Right kidney (tissue), 9 donors: ENCODE results near the gene HSPB6.
"Not testable (repeated sequence)": the region's sequence is repeated elsewhere in the genome, so short reads cannot be mapped to it uniquely, and the experiment has no call there.

Experiments
- DNase-seq: peaks from one replicate; pipeline ENCODE4 v3.0.0-alpha.2; 2016
- long read RNA-seq, 8 donors: transcript quantifications; one replicate each; lab custom pipeline, GENCODE V29; 2026

Gene HSPB6, protein sequence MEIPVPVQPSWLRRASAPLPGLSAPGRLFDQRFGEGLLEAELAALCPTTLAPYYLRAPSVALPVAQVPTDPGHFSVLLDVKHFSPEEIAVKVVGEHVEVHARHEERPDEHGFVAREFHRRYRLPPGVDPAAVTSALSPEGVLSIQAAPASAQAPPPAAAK
- long read RNA-seq, donor 1, transcript HSPB6-201 (3 exons, 1,457 nt), result major isoform, 13 of 13 reads
- long read RNA-seq, donor 1, partial matches to known transcripts, result 0 of 13 reads
- long read RNA-seq, donor 1, other reads (novel, unspliced or antisense), result 0 of 13 reads
- long read RNA-seq, donor 2, transcript HSPB6-201 (3 exons, 1,457 nt), result major isoform, 20 of 20 reads
- long read RNA-seq, donor 2, partial matches to known transcripts, result 0 of 20 reads
- long read RNA-seq, donor 2, other reads (novel, unspliced or antisense), result 0 of 20 reads
- long read RNA-seq, donor 3, transcript HSPB6-201 (3 exons, 1,457 nt), result major isoform, 9 of 9 reads
- long read RNA-seq, donor 3, partial matches to known transcripts, result 0 of 9 reads
- long read RNA-seq, donor 3, other reads (novel, unspliced or antisense), result 0 of 9 reads
- long read RNA-seq, donor 4, transcript HSPB6-201 (3 exons, 1,457 nt), result major isoform, 25 of 25 reads
- long read RNA-seq, donor 4, partial matches to known transcripts, result 0 of 25 reads
- long read RNA-seq, donor 4, other reads (novel, unspliced or antisense), result 0 of 25 reads
- long read RNA-seq, donor 5, transcript HSPB6-201 (3 exons, 1,457 nt), result major isoform, 24 of 24 reads
- long read RNA-seq, donor 5, partial matches to known transcripts, result 0 of 24 reads
- long read RNA-seq, donor 5, other reads (novel, unspliced or antisense), result 0 of 24 reads
- long read RNA-seq, donor 6, transcript HSPB6-201 (3 exons, 1,457 nt), result major isoform, 19 of 20 reads
- long read RNA-seq, donor 6, partial matches to known transcripts, result 0 of 20 reads
- long read RNA-seq, donor 6, other reads (novel, unspliced or antisense), result 0 of 20 reads
- long read RNA-seq, donor 7, result 0 reads
- long read RNA-seq, donor 8, transcript HSPB6-201 (3 exons, 1,457 nt), result major isoform, 20 of 20 reads
- long read RNA-seq, donor 8, partial matches to known transcripts, result 0 of 20 reads
- long read RNA-seq, donor 8, other reads (novel, unspliced or antisense), result 0 of 20 reads

DNA sequence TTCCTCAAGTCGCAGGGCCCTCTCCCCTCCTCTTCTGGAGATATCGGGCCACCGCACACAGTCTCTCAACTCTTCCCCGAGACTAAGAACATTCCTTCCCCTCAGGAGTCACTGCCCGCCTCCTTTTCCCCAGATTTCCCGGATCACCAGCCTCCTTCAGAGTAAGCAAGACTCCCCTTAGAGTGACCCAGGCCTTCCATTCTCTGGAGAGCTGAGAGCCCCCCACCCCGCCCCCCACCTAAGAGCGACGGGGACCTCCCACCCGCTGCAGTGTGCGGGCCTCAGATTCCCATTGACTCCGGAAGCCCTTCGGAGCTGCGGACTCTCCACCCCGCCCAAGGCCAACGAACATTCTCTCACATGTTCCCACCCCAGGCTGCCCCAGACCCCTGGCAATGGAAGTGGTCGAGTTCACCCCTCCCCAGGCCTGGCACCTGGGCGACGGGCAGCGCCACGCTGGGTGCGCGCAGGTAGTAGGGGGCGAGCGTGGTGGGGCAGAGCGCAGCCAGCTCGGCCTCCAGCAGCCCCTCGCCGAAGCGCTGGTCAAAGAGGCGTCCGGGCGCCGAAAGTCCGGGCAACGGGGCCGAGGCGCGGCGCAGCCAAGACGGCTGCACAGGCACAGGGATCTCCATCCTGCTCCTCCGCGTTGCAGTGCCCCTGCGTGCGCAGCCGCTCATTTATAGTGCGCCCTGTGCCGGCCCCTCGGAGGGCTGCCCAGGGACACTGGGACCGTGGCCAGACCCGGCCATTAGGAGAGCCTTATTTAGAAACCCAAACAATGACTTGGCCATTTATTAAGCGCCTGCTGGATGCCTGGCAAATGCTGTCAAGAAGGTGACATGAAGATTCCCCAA lies at the start of gene HSPB6:
HSPB6 (minus strand) TSS at position 653 of the 854 bp plus-strand sequence; CDS start at position 632, 21 bp downstream.
- DNase-seq, result peak; percentile 63

DNA sequence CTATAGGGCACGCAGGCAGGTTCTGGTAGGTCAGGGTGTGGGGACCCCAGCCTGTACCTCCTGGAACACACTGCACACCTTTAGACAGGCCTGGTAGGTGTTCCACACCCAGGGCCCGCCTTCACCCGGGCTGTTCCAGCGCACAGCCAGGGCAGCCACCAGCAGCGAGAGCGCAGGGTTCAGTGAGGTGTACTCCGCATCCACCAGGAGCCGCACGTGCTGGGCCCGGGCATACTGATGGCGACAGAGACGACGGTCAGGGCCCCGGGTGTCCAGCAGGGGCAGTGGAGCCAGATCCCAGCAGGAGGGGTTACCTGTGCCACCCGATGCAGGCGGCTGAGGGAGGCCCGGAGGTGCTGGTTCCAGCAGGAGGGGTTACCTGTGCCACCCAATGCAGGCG lies 49.8 kb upstream of the HSPB6 start:
- DNase-seq, result no peak

DNA sequence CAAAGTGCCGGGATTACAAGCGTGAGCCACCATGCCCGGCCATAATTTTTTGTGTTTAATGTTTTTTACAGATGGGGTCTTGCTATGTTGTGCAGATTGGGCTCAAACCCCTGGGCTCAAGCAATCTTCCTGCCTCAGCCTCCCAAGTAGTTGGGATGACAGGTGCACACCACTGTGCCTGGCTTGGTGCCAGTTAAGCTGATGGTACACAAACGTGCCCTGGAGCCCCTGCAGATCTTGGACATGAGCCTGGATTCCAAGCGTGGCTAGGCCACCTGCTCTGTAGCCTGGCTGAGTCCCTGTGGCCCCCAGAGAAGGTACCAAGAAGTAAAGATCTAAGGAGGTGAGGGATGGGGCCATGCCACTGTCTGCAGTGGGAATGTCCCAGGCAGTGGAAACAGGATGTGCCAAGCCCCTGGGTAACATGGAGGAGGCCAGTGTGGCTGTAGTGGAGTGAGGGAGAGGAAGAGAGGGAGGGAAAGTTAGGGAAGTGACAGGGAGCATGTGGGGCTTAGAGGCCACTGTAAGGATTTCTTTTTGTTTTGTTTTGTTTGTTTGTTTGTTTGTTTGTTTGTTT lies 48.8 kb upstream of the HSPB6 start:
- DNase-seq, result no peak

DNA sequence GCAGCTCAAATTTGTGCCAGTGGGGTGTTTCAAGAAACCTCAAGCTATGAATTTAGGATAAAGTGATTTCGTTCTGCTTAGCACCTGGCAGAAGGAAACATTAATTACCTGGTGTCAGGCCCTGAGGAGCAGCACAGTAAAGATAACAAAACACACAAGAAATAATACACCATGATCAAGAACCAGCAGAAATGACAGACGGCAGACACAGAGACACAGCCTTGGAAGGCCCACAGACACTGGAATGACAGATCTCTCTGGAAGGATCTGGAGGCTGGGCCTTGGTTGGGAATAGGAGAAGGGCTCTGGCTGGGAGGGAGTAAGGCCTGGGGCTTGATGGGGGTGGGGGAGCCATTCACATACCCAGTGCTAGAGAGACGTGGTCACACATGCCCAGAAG lies 45.0 kb upstream of the HSPB6 start:
- DNase-seq, result no peak

DNA sequence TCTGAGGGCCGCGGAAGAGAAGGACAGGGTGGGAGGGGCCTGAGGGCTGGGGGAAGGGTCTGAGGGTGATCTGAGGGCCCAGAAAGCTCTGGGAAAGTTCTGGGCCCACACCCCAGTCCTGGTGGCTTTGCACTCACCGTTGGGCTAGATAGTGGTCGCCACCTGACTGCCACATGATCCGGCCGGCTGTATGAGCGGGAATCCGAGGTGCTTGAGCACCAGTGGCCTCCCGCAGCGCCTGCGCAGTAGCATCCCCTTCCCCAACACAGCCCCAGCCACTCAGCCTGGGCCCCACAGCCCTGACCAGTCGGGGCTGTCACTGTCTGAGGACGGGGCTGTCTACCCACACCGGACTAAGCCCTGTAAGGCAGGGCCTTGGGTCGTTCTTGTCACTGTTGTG lies 40.8 kb upstream of the HSPB6 start:
- DNase-seq, result no peak

DNA sequence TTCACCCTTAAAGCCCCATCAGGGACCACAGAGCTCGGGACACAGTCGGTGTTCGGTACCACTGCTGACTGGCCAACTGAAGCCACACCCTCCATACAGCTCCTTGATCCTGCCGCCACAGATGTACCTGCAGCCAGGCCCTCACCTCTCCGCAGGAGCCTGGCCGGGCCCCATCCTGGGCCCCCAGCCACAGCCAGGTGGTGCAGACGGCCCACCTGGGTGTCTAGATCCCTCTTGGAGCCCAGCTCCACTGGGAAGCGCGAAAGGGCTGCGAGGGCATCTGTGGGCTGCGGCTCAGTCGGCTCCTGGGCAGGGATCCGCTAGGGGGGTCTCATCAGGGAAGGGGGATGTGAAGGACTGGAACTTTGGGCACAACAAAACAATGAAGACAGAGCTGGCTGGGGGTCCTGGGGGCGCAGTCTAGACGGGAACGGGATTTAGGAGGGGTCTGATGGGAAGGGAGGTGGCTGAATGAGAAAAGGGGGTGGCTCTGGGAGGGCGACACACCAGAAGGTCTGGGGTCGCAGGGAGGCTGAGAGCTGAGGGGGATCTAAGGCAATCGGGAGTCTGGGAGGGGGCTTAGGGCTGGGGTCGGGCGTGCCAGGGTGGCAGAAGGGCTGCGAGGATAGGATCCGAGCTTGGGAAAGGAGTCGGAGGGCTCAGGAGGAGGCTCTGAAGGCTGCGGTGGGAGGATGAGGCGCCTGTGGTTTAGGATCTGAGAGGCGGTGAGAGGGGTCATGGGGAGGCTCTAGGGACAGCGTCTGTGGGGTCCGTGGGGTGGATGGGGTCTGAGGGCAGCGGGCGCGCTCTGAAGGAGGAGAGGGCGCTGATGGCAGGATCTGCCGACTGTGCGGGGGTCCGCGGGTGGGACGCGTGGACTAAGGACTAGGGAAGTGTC lies 40.1 kb upstream of the HSPB6 start:
- no peak for DNase-seq

DNA sequence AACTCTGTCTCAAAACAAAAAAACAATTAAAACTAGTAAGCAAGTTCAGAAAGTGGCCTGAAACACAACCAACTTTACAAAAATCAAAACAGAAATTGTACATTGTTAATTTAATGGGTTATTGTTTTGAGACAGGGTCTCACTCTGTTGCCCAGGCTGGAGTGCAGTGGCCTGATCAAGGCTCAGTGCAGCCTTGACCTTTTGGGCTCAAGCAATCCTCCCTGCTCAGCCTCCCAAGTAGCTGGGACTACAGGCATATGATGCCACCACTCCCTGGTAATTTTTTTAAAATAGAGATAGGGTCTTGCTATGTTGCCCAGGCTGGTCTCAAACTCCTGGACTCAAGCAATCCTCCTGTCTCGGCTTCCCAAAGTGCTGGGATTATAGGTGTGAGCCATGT lies 38.7 kb upstream of the HSPB6 start:
- DNase-seq, result not testable (repeated sequence)

DNA sequence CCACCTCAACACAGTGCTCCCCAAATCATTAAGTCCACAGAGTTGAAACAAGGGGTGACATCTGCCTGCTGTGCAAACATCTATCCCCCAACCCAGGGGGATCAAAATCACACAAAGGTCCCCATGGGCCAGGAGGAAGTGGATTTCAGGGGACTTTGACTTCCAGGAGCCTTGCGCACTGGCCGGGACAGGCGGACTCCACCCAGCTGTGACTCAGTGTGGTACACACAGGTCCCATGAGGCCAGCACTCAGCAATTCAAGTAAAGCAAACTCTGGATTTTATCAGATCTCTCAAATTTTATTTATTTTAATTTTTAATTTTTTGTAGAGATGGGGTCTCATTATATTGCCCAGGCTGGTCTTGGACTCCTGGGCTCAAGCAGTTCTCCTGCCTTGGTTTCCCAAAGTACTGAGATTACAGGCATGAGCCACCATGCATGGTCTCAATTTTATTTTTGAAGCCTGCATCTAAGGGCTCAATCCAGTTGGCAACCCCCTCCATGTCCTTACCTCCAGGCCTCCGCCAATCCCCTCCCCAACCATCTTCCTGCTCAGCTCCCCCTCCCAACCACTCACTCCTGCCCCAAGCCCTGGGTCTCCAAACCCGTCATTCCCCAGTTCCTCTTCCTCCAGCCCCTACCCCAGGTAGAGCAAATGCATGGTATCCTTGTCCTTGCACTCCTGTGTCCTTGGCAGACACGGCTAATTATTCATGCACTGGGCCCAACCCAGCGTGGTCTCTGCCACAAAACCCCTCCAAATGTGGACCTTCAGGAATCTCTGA lies 36.7 kb upstream of the HSPB6 start:
- DNase-seq, result no peak

DNA sequence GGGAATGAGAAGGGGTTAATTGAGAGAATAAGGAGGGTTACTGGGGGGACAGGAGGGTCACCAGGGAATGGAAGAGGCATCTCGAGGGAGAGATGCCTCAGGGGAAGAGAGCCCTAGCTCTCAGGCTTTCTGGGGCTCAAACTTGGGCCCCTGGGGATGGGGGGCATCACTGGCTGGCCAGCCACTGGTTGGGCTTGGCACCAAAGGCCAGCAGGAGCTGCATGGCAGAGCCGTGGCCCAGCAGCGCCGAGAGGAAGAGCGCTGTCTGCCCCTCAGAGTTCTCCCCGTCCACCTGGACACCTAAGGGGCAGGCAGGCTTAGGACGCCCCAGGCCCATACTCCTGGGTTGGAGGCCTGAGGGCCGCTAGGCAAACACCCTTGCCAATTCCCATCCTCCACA lies 36.1 kb upstream of the HSPB6 start:
- DNase-seq, result no peak

DNA sequence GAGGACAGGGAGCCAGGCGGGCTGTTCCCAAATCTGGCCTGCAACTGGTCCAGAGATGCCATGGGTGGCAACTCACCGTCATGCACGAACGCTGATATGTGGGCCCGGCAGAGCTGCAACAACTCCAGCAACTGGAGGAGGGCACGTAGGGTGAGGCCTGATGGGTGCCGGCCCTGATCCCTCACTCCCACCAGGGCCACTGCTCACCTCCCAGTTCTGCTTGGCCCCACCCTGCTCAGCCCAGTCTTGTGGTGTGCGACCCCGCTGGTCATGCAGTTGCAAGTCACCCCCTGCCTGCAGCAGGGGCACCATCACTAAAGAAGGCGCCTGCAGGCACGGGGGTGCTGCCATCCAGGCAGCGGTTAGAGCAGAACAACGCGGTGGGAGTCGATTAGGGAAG lies 35.5 kb upstream of the HSPB6 start:
- no peak for DNase-seq

DNA sequence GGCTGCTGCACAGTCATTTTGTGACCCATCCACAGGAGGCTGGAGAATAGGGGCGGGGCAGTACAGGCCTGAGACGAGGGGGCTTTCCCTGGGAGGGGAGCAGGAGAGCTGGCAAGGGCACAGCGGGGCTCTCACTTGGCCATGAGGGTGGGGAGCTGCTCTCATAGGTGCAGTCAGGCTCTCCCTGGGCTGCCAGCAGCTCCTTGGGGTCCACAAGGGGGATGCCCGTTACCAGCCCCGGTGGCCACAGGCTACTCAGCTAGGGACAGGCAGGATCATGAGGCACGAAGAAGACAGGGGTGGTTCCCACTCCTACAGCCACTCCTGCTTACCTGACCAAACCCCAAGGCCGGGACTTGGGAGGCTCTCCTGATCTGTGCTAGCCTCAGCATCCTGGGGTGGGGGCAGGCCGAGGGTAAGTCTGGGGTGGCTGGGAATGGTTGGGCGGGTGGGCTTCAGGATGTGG lies 35.0 kb upstream of the HSPB6 start:
- no peak for DNase-seq

DNA sequence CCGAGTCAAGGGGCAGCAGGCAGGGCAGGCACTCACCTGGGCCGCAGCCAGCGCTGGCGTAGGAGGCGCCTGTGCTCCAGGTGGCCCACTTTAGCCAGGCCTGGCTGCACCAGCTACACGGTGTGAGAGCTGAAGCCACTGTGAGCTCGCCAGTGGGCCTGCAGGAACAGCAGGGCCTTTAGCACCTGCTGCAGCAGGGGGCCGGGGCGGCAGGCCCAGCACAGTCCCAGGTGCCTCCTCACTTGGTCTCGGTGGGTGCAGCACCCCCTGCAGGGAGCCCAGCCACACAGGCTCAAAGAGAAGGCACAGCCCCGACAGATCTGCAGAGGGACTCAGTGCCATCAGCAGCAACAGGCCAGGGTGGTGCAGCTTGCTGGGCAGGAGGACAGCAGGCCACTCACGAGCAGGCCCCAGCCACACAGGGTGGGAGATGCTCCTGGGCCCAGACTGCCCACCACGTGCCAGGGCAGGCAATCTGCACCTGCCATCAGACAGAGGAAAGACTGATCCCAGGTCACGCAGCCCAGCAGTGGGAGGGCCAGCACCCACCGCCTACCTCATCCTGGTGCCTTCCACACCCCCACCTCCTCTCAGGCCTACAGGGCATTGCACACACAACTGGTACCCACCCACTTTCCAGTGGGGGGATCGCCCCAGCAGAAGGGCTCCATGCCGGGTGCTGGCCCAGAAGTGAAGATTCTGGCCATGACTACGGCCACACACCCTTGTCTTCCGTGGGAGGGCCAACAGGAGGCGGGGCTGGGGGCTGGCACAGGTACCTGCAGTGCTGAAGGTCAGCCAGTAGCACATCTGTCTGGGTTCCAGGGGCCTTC lies 34.4 kb upstream of the HSPB6 start:
- DNase-seq, result no peak

DNA sequence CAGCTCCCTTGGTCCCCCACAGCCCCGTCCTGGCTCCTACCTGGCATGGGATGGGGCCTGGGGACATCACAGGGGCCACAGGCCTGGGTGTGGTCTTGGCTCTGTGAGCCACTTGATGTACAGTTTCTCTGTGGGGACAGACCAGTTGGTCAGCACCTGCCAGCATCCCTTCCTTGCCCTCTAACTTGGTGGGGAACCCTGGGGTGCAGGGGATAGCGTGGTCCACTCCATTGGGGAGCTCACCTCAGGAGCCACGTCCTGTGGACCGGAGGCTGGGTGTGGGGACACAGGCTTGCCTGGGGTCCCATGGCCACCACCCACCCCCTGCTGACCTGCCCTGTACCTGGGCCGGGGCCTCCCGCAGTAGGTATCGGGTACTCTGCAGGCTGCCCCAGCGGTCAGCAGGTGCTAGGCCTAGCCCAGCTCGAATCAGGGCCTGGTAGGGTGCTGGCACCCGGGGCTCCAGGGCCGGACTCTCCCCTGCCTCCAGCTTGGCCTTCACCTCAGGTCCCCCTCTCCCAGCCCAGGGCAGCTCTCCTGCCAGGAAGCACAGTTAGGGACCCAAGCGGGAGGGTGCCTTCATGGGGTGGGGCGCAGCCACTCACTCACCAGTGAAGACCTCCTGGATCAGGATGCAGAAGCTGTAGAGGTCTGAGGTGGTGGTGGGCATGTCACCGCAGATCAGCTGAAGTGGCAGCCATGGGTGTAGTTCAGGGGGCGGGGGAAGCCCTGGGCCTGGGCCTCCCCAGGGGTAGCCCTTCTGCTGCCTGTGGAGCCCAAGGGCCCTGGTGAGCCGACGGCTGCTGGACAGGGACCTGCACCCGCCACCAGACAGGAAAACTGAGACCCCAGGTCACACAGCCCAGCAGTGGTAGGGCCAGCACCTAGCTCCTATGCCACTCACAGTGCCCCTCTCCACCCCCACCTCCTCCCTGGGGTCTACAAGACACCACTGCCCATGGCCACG lies 33.4 kb upstream of the HSPB6 start:
- DNase-seq, result no peak

DNA sequence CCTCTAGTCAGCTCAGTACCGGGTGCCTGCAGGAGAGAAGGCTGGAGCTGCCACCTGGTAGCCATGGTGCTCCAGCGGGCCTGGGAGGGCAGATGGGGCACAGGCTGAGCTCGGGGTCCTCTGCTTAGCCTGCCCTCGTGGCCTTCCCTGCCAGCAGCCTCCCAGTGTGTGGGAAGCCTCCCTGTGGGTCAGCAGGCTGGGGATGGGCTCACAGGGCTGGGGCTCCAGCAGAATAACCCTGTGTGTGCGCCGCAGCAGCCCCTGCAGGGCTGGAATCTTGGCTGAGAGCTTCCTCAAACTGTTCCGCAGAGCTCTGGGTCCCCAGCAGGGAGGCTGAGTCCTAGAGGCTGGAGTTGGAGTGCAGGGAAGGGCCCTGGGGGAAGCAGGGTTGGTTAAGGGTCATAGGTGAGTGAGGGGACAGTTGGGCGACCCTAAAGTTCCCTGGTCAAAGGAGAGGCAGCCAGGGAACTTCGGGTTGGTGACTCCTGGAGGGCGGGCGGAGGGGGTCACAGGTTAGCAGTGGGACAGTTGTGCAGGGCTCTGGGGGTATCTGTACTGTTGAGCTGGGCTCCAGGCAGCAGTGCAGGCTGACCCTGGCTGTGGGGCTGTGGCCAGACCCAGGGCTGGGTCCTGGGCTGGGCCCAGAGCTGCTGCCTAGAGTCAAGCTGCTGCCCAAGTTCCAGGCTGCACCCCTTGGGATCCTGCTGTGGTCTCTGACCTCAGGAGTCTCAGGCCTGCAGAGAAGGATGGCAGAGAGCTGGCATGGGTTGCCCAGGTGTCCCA lies 32.6 kb upstream of the HSPB6 start:
- no peak for DNase-seq

DNA sequence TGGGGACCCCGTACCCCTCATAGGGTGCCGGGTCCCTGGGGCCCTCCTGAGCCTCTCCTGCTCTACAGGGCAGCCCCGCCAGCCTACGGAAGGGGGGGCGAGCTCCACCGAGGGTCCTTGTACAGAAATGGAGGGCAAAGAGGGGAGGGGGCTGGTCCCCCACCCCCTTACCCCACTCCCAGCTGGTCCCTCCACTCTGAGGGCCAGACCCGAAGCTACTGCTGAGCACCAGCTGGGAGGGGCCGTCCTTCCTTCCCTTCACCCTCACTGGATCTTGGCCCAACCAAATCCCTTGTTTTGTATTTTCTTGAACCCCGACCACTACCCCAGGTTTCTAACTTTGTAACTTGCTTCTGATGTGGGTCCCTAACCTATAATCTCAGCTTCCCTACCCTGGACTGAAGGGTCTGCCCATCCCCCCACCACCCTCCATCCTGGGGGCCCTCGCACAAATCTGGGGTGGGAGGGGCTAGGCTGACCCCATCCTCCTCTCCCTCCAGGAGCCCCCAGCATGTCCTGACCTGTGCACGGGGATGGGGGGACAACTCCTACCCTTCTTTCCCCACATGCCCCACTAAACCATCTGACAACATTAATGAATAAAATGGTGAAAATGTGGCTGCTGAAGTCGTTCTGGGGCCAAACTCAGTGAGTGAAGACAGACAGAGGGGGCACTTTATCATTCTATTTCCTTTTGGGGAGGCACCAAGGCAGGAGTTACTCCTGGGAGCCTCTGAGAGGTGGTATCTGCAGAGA lies 31.6 kb upstream of the HSPB6 start:
- no peak for DNase-seq
